HG02981 (cell line): ENCODE results near the gene TMEM72.

Source experiments
- ATAC-seq: cut with Tn5 transposase; IDR thresholded peaks from one replicate; pipeline ENCODE4 v1.9.1; 2021; ENCODE audit warnings: mild to moderate bottlenecking, moderate library complexity; ENCODE audit not compliant: unreplicated experiment

TMEM72 gene

DNA sequence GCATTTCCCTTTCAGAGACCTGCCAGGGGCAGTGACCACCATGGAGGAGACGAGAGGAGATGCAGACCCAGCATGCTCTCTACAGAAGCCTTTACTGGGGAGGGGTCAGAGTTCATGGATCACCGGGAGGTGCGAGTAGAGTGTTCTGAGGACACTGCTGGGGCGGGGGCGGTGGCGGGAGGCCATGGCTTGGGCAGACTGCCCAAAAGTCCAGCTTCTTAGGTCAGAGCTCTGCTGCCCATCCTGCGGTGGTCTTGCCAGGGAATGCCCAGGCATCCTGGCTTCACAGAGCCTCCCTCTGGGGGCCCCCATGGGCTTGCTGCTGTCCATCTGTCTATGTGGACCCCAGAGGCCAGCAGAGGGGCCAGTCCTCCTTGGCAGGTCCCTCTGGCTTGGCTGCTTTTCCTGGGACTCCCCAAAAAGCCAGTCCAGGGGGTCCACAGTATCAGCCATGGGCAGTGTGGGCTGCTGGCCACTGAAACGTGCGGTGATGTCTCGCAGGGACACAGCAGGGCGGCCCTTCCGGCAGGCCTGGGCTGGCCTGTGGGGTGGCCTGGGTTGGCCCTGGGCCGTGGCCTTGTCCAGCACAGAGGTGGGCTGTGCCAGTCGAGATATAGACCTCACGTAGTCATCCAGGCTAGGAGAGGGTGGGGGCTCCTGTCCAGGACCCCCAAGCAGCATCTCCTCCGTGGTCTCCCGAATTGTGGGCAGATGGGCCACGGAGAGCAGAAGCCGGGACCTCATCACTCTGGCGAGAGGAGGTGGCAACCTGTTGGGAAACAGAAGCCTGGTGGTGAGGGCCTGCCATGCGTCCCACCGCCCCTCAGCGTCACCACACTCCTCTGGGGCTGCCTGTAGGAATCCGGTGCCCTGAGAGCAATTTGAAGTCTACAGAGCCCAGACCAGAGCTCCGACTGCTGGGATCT, 66.4 kb downstream of the TMEM72 start:
- ATAC-seq: no peak

DNA sequence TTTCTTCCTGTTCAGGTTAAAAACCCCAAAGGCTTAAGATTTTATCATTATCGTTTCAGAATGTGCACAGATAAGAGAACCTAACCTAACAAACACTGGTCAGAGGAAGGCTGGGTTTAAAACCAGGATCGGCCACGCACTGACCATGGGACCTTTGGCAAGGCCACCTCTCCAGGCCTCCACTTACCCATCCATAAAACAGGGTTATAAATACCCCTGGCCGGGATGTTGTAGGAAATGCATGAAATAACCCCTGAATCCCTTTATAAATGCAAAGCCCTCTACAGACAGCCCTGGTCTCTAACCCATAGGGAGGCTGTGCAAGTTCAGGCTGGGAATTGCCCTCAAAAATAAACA, 67.1 kb downstream of the TMEM72 start:
- no peak for ATAC-seq

DNA sequence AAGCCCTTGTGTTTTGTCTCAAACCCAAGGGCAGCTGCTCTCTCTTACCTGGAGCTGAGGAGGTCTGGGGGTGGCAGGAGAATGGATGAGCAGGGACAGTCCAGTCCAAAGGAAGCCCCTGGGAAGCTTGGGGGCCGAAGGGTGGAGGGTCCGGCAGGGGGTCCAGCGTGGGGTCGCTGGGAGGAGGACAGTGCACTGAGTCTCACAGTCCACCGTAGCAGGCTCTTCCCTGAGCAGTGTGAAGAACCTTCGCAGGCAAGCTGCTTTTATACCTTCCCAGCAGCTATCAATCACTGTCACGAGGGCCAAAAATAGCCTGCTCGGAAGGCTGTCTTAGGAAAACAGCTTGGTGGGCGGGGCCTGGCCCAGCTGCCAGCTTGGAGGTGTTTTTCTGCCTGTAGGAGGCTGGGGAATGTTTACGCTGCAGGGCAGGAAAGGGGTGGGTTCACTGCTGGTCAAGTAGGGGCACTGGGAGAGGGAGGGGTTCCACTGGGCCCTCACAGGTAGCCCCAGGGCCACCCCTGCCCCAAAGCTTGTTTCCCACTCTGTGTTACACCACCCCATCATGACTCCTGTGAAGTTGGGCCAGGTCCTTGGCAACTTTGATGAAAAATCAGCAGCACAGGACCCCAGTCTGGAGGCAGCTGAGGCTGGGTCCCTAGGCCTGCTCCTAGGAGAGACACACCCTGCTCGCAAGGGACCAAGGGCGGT, 67.6 kb downstream of the TMEM72 start, which contains the start of gene DEPP1:
DEPP1 (minus strand) TSS at position 240 of the 711 bp plus-strand sequence. CDS start 779 bp downstream, outside the sequence.
- no peak for ATAC-seq

DNA sequence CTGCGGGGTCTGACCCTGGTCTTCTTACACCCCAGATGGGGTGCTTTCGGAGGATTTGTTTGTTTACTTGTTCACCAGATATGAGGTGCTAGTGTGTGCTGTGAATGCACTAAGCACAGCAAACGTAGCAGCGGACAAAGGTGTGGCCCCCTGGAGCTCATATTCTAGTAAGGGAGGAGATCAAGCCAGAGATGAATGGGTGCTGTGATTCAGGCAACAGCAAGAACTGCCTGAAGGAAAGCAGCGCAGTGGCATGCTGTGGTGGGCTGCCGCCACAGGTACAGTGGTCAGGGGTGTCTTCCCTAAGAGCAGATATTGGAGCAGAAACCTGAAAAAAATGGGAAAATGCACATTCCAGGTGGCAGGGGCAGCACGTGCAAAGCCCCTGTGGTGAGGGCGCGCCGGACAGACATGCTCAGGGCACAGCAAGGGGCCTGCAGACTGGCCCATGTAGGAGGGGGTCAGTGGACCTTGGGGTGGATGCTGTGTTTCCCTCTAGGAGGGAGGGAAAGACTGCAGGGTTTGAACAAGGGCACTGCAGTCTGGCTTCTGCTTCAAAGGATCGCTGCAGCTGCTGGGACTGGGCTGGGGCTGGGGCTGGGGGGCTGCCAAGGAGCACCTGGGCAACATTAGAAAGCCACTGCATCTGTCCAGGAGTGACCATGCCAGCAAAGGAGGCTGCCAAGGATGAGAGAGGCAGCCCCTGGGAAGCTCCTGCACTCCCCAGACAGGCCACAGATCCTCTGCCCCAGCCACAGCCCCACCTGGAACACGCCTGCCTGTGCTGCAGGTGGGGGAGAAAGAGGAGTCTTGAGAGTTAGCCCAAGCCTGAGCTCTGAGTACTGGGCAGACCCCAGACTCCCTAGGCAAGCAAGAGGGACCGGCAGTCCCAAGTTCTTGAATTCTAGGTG, 68.4 kb downstream of the TMEM72 start:
- no peak for ATAC-seq

DNA sequence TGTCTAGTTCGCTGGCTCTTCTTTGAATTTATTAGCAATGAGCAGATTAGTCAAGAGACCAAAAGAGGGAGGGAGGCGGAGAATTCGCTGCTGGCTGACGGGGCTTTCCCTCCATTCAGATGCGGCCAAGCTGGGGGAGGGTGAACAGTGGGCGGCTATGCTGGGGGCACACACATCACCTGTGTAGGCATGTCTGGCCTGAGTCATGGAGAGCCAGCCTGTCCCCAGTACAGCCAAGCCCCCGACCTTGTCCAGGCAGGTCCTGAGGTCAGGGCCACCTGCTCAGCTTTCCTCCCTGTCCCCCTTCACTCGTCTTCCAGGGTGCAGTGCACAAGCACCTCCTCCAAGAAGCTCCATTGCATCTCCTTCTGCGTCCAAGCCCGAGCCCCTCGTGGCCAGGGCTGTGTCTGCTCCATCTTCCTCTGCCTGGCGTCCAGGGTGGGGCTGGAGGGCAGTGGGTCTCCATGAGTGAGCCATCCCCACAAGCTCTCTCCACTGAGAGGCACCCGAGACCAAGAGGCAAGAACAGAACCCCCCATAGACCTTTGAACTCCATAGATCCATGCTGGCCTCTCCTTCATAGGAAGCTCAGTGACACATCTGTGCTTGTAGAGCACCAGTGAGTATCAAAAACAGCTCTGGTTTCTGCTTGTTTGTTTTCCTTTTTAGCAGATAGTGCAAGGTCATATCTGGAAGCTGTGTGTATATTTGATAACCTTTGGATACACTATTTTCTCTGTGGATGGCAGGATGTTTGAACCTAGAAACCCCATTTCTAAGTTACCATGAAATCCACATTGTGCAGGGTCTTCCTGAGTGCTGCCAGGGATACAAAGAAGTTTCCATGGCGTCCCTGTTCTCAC, 69.4 kb downstream of the TMEM72 start:
- ATAC-seq: no peak

DNA sequence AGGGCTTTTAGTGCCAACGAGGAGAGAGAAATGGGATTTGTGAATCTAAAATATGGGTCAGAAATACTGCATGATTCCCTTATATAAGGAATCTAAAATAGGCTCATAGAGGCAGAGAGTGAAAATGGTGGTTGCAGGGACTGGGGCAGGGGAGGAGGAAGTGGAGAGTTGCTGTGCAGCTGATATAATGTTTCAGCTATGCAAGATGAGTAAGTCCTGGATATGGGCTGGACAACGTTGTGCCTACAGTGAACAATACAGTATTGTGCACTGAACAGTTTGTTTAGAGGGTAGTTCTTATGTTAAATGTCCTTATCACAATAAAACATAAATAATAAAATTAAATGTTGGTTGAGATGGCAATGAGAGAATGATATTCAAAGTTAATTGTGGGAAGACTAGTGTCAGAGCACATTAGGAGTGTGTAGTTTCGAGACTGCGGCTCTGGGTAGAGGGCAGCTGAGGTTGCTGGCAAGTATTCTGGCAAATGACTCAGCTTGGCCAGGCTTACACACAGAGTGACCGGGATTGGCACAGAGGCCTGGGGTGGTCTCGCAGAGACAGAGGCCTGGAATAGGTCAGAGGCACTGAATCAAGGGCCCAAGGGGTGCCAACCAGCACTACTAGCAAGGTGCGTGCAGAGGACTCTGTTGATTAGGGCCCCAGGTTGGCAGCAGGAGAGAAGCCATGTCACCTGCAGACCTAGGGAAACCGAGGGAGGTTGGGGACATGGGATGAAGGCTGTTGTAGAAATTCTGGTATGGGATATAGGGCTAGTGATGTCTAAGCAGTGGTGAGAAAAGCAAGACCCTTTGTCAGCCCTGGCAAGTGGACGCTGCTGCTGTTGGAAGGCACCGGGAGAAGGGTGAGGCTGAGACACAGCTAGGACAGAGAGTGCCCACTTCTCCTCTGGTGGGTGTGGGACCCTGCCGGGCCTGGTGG, 70.3 kb downstream of the TMEM72 start:
- no peak for ATAC-seq

DNA sequence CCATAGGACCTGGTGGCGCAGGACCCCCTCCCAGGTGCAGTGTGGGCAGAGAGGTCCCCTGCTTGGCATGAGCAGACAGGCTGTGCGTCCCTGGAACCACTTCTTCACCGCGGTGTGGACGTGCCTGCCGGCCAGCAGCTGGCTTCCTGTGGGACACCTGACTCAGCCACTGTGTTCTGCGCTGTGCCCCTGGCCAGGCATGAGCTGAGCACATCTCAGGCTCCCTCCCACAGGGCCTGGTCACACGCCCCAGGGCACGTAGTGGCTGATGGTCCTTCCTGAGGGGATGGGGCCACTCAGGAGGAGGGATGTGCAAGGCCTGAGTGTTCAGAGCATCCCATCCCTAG, 71.0 kb downstream of the TMEM72 start:
- no peak for ATAC-seq

DNA sequence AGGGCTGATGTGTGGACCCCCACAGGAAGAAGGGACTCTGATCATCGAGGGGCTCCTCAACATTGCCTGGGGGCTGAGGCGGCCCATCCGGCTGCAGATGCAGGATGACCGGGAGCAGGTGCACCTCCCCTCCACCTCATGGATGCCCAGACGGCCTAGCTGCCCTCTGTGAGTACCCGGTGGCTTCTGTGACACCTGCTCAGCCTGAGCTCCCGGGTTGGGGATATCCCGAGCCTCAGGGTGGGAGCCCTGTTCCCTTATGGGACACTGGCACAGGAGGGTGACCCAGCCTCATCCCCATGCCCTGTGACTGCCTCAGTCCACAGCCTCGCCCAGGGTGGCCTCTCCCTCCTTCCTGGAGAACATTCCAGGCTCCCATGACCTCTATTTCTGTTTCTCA, 71.4 kb downstream of the TMEM72 start:
- no peak for ATAC-seq

DNA sequence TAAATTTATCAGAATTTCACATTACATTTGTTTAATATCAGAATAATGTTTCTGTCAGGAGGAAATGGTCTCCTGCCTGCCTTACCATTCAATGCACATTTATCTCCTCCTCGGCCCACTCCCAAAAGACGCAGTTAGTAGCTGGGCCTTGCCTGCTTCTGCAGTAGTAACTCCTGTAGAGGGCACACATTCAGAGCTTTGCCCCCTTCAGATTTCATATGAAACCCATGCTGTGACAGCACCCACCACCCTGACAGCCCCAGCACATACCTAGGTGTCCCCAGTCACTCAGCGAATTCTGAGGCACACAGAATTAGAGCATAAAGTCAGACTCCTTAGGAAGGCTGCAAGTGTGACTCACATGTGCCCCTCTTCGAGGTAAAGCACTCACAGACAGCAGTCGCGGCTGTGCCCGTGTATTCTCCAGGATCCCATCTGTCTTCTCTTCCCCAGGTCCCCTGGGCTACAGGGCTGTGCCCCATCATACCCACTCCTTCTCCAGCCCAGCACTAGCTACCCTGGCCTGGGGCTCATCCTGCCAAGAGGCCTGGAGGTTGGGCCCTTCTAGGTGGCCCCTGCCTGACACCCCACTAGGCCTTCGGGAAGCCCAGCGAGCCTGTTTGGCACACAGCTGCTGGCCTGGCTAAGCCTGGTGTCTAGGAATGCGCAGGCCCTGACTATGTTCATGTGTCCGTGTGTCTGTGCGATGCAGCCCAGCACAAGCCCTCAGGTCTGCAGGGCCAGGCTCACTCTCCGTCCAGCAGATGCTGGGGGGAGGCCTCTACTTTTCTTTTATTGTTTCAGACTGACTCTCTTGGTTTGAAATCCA, 72.1 kb downstream of the TMEM72 start:
- no peak for ATAC-seq

DNA sequence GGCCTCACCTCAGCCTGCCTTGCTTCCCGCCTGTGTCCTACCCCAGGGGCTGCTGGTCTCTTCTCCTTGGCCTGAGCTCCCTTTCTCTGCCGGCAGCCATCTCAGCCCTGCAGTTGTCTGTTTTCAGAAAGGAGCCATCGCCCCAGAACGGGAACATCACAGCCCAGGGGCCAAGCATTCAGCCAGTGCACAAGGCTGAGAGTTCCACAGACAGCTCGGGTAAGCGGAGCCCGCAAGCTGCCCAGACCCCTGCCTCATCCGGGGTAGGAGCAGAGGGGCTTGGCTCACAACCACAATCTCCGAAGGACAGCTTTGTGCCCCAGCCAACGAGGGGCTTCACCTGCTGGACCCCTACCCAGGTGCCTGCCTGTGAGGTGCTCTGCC, 72.8 kb downstream of the TMEM72 start:
- ATAC-seq: no peak

DNA sequence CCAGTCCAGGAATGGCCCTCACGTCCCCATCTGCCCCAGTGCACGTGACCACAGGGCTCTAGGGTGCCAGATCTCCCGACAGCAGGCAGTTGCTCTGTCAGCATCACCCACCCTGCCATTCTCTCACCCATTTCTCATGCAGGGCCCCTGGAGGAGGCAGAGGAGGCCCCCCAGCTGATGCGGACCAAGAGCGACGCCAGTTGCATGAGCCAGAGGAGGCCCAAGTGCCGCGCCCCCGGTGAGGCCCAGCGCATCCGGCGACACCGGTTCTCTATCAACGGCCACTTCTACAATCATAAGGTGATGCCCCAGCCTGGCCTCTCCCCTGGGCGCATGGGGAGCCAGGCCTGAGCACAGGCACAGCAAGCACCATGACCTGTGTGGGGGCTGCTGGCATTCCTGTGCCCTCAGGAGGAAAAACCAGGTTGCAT, 73.5 kb downstream of the TMEM72 start:
- no peak for ATAC-seq

DNA sequence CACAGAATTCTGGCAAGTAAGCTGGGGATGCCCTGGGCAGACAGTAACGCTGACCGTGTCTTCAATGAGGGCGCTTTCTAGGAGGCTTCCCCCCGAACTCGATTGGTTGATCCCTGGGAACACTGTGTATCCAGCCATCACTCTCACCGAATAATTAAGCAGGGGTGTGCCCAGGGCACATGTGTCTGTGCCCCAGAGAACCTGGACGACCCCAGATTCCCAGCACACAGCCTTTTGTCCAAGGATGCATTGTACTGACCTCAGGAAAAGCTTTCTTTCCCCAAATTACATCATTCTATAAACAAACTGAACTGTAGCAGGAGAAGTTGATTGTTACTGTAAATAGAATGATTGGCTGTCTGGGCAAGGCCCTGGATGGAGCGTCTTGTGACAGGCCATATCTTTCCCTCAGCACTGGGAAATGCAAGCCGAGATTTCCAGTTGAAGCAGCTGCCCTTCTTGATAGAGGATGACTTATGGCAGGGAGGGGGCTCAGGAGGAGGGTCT, 74.1 kb downstream of the TMEM72 start:
- no peak for ATAC-seq

DNA sequence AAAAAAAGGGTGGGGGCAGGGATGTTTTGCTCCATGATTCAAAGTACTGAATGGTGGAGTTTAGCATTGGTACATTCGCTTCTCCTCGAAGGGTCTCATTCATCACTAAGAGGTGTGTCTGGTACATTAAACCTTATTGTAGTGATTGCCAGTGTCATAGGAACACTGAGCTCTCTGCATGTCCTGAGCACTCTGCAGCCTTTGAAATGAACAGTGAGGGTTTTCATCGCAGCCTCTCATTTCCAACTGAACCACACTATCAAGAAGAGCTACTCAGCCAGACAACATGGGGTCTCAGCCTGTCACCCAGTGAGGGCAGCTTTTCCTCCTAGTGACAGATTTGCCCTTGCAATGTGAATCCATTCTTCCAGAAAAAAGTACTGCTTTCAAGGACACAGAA, 75.0 kb downstream of the TMEM72 start:
- no peak for ATAC-seq
